Panc1 (cell line): ENCODE measurements around the gene IFNA13.
A peak's percentile ranks its signal among the peaks of the same experiment; 100 is the strongest.

Experiments
- CTCF ChIP-seq: fragments of 450-650 bp; IDR thresholded peaks from 2 replicates; pipeline ENCODE4 v1.5.1; 2017; ENCODE audit warnings: mild to moderate bottlenecking
- SIN3A ChIP-seq: IDR thresholded peaks from 2 replicates; pipeline ENCODE4 v1.6.1; 2012; ENCODE audit warnings: low read depth, mild to moderate bottlenecking, low read length, moderate library complexity, borderline replicate concordance; ENCODE audit not compliant: insufficient read depth
- TF ChIP-seq, protein P1 (sequence below), 2 experiments: IDR thresholded peaks; 2 replicates each; pipeline ENCODE4 v1.6.1; 2011 to 2012; ENCODE audit warnings: low read depth in 2 of 2, control low read depth in 1 of 2, low read length in 1 of 2, mild to moderate bottlenecking in 1 of 2, moderate library complexity in 1 of 2; ENCODE audit not compliant: insufficient read depth in 1 of 2

DNA sequence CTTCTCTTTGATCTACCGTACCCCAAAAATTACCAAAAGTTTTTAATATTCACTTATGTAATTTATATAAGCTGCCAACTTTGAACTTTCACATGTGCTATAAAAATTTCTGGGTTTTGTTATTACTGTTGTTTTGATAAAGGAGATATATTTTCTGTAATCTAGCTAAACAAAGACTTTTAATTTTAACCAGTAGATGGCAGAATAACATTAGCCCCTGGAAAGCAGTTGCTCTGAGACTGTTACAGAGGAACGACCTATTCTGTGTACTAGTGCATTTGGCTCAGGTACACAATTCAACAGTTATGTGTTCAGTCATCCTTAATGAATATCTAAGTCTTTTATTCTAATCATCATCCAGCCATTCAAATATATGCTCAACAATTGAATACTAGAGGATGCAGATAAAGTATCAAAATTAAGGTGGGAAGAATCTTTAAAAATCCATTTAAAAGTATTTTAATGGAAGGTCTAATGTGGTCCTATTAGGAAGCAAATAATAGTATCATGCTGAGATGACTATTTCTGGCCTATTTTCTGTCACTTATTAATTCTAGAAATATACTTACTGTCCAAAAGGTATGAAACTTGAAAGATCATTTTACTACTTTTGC is 41.2 kb downstream of the IFNA13 start:
- TF ChIP-seq CTCF (peak; percentile 43; the same call in 1 of the 2 replicates), SIN3A (no peak)
- TF ChIP-seq, protein P1, sequence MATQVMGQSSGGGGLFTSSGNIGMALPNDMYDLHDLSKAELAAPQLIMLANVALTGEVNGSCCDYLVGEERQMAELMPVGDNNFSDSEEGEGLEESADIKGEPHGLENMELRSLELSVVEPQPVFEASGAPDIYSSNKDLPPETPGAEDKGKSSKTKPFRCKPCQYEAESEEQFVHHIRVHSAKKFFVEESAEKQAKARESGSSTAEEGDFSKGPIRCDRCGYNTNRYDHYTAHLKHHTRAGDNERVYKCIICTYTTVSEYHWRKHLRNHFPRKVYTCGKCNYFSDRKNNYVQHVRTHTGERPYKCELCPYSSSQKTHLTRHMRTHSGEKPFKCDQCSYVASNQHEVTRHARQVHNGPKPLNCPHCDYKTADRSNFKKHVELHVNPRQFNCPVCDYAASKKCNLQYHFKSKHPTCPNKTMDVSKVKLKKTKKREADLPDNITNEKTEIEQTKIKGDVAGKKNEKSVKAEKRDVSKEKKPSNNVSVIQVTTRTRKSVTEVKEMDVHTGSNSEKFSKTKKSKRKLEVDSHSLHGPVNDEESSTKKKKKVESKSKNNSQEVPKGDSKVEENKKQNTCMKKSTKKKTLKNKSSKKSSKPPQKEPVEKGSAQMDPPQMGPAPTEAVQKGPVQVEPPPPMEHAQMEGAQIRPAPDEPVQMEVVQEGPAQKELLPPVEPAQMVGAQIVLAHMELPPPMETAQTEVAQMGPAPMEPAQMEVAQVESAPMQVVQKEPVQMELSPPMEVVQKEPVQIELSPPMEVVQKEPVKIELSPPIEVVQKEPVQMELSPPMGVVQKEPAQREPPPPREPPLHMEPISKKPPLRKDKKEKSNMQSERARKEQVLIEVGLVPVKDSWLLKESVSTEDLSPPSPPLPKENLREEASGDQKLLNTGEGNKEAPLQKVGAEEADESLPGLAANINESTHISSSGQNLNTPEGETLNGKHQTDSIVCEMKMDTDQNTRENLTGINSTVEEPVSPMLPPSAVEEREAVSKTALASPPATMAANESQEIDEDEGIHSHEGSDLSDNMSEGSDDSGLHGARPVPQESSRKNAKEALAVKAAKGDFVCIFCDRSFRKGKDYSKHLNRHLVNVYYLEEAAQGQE (IDR thresholded peaks at IDR 0.05; ENCODE audit: insufficient read depth in 1 of 2, low read depth in 2 of 2, low read length in 1 of 2): no peak
